Measurements from ENCODE around the gene AQP2.

DNA sequence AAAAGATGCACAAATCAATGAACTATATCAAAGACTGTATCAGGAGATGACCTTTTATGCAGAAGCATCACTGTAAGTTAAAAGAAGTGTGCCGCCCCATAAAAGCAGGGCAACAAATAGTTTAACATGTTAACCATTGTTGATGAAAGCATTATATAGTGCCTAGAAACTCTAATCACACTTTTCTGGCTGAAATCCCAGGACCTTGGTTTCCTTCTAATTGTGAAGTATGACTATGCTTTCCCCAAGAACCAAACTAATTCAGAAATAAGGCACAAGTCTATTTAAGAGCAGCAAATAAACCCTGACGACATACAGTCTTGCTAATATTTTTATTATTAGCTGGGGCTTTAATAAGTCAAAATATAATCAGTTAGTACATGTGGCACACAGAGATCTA is 53.1 kb downstream of the AQP2 start:
- TF ChIP-seq, protein P1, sequence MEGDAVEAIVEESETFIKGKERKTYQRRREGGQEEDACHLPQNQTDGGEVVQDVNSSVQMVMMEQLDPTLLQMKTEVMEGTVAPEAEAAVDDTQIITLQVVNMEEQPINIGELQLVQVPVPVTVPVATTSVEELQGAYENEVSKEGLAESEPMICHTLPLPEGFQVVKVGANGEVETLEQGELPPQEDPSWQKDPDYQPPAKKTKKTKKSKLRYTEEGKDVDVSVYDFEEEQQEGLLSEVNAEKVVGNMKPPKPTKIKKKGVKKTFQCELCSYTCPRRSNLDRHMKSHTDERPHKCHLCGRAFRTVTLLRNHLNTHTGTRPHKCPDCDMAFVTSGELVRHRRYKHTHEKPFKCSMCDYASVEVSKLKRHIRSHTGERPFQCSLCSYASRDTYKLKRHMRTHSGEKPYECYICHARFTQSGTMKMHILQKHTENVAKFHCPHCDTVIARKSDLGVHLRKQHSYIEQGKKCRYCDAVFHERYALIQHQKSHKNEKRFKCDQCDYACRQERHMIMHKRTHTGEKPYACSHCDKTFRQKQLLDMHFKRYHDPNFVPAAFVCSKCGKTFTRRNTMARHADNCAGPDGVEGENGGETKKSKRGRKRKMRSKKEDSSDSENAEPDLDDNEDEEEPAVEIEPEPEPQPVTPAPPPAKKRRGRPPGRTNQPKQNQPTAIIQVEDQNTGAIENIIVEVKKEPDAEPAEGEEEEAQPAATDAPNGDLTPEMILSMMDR (IDR thresholded peaks at IDR 0.05; ENCODE audit: poor library complexity): no peak
- TF ChIP-seq EZH2 (IDR thresholded peaks at IDR 0.05; ENCODE audit: borderline replicate concordance): no peak
- TF ChIP-seq EZH2phosphoT487 (IDR thresholded peaks at IDR 0.05; ENCODE audit: low read depth, severe bottlenecking, unreplicated experiment): no peak

Measured in hepatocyte (in vitro differentiated cells).